ENCODE results near the gene NPL.
A peak's percentile ranks its signal among the peaks of the same experiment; 100 is the strongest.

Gene NPL, protein sequence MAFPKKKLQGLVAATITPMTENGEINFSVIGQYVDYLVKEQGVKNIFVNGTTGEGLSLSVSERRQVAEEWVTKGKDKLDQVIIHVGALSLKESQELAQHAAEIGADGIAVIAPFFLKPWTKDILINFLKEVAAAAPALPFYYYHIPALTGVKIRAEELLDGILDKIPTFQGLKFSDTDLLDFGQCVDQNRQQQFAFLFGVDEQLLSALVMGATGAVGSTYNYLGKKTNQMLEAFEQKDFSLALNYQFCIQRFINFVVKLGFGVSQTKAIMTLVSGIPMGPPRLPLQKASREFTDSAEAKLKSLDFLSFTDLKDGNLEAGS

DNA sequence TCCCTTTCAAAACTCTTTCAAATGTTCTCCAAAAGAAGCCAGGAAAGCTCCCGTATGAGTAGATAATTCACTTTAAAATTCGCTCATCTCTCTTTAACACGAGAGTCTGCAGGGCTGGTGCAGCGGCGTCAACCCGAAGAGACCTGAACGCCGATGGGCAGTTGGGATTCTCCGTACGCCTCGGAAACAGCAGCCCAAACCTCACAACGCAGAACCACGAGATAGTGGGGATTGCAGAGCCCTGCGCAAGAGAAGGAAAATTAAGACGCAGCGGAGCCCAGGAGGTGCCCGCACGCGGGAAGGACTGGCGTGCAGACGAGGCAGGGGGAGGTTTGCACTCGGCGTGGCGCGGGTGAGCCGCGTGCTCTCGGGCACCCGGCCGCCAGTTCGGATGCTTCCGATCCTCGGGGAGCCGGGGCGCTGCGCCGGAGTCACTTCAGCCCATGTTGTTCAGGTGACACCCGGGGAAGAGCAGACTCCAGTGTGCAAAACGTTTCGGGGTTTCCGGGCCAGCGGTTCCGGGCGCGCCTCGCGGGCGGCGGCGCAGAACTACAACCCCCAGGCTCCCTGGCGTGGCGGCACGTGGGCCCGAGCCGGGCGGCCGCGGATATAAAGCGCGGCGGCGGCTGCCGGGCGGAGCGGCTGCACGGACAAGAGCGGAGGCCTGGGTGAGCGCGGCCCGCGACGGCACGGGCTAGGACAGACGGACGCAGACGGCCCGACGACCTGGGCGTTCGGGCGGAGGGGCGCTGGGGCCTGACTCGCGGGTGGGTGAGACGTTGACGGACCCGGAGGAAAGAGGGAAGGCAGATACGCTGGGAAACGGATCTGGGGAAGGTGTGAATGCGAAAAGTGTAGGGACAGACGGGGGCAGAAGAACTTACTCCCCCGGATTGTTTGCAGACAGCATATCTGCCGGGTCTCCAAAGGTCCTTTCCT lies at the start of gene NPL:
Gene NPL (plus strand): TSS at position 636 of the 939 bp plus-strand sequence. CDS start 4,599 bp downstream, outside the sequence.
- peak; percentile 83 for DNase-seq (ENCODE audit: low spot score)

DNA sequence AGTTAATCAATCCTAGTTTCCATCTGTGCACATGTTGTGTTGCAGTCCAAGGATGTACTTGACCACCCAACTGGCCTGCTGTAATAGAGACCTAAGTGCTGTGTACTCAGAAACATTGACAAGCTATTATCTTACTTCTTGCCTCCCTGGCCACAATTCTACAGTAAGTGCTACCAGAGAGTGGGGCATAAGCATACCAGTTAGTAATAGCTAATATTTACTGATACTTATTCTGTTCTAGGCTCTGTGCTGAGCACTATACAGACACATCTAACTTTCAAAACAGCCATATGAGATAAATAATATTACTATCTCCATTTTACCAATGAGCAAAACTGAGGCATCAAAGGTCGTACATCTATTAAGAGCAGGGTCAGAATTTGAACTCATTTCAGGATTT lies 49.5 kb upstream of the NPL start:
- DNase-seq (ENCODE audit: low spot score), result no peak

DNA sequence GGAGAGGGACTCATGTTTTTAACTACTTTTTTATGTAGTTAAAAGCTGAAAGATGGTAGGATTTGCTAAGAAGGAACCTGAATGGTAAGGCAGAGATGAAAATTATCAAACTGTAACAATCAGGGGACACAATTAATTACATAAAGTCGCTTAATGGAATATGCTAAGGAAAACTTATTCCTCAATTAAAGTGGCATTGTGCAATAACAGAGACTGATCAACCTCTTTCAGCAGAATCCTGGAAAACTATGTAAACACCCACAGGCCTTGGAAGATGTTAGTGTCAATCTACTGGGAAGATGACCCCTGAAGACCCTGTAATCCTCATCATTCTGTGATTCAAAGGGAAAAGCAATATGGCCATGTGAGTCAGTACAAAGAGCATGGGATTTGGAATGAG lies 46.8 kb upstream of the NPL start:
- no peak for DNase-seq (ENCODE audit: low spot score)

DNA sequence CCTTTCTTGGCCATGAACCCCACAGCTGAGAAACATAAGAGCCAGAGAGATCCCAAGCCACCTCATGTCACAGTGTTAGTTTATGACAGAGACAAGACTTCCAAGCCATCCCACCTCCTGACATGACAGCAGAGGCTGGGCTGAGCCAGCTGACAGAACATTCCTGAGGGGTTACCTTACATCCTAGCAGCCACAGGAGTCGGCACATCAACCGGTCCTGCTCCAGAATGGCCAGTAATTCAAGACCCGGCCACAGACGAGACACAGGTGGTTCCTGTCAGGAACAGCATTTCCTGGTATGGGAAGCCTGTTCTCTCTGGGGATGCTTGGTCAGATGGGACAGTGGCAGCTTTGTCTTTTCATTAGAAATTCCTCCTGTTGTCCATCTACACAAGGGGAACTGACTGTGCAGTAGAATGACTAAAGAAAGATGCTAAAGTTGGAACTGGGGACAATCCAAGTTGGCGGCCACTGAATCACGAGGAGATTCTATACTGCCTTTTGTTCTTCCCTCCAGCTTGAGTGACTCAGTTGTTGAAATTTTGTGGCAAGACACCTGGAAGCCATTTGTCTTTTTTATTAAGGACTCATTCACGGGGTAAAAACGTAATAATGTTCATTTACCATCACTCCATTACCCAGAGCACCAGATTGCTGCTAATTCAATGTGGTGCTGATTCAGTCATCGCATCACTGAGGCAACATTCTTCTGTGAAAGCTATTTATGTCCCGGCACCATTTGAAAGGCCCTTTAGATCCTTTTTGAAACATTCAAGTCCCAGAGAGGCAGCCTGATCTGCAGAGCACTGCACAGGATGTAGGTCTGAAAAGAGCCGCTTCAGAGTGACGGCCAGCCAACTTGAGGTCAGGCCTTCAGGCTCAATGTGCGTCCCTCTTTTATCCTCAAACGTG lies 37.2 kb upstream of the NPL start:
- DNase-seq (ENCODE audit: low spot score), result no peak

DNA sequence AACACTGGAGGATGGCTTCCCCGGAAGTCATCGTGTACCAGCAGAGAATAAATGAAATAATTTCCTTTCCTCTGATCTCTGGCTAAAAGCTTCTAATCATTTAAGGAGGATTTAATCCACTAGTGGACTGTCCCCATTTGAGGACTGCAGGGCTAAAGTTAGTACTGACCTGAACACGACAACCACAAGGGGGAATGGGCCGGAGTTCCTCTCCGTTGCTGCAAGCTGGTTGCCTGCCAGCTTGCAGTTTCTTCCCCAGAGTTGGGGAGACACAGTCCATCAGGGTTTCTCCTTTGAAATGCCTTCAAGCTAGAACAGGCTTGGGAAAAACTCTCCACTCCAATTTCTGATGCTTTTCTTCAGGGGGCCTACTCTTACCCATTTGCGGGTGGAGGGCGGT lies 35.5 kb upstream of the NPL start:
- no peak for DNase-seq (ENCODE audit: low spot score)

DNA sequence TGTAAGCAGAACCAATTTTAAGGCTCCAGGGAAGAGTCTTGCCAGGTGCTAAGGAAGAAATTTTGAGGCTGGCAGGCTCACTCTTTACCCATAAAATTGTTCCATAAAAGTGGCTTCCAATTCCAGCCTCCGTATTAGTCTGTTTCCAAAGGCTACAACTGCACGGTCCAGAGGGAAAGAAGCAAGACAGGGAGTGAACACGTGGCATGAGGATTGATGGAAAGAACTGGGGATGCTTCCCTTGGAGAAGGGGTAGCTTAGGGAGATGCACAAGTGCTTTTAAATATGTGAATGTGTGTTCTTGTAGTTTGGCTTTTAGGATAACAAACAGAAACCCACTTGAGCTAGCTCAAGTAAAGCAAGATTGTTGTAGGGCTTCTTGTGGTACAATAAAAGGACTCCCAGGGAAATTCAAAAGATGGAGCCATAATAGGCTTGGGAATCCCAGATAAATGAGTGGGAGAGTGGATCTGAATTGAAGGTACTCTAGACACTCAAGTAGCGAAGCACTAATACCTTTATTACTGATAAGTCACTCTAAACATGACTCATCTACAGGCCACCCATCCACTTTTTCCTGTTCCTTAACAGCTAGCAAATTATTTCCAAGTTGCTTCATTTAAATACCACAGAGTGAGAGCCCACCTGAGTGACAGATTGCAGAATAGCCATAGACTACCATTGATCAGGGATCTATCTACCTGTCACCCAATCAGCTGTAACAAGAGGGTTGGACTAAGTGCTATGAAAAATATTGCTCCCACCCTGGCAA lies 34.8 kb upstream of the NPL start:
- DNase-seq (ENCODE audit: low spot score), result no peak

DNA sequence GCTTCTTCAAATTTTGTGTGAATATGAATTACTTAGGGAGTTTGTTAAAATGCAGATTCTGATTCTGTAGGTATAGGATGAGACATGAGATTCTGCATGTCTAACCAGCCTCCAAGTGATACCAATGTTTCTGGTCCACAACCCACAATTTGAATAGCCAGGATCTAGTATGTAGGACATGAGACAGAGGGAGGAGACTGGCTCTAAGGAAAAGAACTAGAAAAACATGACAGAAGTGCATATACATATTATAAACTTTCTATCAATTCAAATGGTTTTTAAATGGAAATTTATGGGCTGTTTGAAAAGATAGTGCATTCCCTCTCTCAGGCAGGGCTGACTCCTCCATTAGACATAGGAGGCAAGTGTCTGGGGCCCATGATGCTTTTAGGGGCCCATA lies 33.9 kb upstream of the NPL start:
- DNase-seq (ENCODE audit: low spot score), result no peak

DNA sequence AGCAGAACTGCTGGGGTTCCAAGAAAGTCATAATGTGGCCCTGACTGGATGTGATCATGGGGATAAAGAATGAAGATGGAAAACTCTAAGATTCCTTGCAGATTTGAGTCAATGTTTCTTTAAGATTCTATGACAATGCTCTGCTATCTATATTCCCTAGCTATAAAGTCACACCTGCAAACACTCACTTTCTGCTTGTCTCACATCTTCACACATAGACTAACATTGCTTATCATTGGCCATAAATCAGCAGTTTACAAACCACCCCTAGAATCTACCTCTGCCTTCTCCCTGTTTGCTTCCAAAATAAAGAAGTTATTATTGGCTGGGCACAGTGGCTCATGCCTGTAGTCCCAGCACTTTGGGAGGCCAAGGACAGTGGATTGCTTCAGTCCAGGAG lies 33.1 kb upstream of the NPL start:
- no peak for DNase-seq (ENCODE audit: low spot score)

DNA sequence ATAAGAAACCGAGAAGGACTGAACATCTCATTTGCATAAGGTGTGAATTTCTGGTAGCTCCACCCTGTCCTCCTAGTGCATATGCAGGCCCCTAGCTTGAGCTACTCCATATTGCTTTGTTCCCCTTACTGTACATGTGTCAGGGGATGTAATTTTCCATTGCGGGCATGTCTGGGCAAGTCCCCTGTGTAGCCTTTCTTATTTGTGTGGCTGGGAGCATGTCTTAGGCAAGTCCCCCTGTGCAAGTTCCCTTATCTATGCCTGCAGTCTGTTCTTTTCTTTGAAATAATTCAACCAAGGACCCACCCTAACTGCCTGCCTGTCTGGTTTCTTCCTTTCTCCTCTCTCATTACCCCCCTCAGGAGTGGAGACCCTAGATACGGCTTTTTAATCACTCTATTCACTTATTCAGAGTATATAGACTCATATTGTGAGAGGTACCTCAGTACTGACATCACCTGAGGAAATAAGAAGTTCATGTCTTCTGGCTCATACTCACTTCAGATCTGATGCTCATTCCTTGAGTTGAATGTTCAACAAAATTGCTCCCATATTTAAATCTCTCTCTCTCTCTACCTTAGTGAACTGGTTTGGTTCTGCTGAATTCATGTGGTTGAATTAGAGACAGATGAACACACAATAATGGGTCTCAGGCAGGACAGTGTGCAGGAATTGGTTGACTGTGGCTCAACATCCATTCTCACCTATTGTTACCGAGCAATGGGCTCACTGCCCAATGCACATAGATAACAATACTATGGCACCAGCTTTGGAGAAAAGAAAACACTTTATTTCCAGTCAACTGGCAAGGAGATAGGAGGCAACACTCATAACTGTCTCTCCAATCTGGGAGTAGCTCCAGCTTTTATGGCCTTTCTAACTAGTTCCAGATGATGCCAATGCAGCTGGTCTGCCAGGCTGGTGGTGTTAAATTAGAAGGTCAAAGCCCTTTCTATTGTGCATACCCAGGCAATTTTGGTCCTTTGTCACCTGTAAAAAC lies 27.9 kb upstream of the NPL start:
- no peak for DNase-seq (ENCODE audit: low spot score)

DNA sequence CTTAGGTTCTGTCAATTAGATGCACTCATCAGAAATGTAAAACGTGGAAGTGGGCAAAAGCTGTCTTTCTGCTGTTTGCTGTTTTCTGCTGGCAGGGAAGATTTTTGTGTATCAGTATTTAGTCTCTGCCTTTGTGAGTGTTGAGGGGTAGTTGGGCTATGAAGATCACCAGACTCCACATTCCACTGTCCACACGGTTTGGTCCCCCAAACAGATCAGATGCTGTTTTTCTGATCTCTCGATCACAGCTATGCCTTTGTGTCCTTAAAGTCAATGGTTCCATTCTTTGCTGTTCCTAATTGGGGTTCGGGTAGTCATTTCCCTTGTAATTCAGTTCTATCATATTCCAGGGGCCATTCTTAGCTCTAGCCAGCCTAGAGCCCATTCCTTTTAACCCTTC lies 27.0 kb upstream of the NPL start:
- no peak for DNase-seq (ENCODE audit: low spot score)

DNA sequence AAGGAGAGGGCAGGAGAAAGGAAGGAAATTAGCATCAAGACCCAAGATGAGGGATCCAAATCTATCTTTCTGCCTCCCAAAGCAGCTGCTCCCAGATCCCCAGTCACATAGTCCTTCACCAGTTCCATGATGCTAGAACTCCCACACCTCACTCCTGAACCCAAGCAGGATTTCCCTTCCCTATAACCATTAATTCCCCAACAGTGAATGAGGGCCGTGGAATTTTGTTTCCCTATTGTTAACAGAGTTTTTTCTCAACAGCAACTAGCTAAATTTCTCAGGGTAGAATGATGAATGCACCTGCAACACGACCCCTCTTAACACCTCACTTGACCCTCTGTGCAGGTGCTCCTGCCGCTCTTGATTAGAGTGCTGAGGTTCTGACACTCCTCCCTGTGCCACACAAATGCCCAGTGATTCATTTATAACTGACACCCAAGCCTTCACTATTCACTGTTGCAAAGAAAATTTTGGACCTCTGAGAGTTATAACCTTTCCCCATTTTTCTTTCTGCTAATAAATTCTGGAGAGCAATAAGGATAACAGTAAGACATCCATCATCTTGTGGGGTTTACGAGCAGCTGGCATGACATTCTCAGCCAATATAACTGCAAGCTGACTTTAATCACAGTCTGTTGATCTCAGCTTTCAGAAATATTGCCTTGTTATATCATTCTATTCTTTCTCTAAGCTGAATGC lies 25.4 kb upstream of the NPL start:
- no peak for DNase-seq (ENCODE audit: low spot score)

DNA sequence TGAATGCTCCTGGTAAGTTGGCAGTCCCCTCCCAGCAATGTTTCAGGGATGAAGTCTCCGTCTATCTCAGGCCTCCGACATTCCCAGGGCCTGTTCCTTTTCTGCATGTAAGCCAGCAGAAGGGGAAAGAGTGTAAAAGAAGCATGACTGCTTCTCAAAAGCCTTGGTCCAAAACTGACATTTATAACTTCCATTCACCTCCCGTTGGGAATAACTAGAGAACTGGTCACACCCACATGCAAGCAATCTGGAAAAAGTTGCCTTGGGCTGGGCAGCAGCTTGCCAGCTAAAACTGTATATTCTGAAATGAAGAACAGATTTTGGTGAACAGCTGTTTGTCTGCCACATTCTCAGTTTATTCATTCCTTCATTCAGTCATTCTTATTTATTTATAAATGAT lies 24.2 kb upstream of the NPL start:
- no peak for DNase-seq (ENCODE audit: low spot score)

DNA sequence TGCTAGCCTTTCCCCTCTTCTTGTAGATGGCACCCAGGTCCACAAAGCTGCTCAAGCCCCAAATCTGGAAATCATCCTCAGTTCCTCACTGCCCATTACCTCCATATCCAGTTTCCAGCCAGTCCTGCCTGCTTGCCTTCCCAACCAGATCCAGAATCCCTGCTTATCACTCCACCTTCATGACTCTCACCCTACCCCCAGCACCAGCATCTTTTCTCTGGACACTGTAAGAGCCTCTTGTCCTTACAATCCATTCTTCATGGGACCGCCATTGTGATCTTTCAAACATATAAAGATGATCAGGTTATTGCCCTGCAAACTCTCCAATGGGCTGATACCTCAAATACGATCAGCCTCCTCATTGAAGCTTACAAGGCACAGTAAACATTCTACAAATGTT lies 23.5 kb upstream of the NPL start:
- no peak for DNase-seq (ENCODE audit: low spot score)

DNA sequence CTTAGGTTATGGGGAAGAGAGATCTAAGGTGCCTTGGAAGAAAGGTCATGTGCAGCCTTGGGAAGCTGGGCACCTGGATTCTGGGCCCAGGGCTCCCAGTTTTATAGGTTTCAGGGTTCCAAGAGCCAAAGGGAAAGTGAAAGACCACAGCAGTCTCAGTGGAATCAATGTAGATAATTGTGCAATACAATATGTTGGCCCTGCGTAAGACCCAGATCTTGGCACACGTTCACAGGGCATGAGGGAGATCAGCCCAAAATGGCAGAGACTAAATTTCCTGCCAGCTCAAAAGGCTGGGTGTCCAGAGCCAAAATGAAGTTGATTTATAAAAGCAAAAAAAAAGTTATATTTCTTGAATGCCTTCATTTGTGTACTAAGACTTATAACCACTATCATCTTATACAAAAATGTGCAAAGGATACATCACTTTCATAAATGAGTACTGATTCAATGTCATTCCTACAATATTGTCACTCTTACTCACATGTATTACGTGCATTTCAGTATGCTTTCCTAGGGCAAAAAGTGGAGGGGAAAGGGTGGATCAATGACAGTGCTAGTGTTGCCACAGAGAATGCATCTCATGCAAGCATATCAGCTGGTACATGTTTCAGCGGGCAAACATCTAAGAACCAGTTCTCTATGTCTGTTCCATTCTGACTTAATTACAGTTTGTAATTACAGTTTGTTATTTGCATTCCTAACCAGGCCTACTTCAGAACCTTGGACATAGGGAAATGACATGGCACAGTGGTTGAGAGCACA lies 22.5 kb upstream of the NPL start:
- DNase-seq (ENCODE audit: low spot score), result no peak

DNA sequence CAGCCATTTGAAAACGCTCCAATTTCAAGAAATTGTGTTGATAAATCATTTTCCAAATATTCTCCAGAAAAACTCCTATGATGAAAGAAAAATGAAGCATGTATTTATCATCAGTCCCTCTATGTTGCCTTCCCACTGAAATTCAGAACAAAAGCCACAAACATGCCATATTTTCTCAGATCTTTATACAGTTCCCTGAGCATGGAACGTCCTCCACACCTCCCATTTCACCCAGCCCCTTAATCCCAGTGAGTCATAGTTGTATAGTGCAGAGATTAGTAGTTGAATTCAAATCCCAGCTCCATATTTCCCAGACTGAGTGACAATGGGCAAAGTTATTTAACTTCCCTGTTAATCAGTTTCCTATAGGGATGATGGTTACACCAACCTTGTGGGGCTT lies 20.6 kb upstream of the NPL start:
- no peak for DNase-seq (ENCODE audit: low spot score)

DNA sequence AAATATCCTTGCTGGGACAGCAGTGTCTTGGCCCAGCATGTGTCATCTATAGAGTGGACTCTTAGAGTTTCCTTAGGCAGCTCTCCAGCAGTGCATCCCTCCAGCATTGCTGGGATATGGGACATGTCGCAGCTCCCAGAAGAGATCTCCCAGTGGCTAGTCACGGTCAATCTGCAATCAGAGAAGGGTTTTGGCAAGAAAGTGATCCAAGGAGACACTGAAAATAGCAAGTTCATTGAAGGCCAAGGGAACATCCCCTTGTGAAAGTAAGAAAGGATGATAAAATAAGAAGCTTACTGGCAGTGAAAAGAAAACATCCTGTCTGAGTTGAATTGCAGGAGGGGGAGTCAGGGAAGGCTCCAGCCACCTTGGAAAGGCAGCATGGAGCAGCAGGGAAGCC lies 19.3 kb upstream of the NPL start:
- no peak for DNase-seq (ENCODE audit: low spot score)

DNA sequence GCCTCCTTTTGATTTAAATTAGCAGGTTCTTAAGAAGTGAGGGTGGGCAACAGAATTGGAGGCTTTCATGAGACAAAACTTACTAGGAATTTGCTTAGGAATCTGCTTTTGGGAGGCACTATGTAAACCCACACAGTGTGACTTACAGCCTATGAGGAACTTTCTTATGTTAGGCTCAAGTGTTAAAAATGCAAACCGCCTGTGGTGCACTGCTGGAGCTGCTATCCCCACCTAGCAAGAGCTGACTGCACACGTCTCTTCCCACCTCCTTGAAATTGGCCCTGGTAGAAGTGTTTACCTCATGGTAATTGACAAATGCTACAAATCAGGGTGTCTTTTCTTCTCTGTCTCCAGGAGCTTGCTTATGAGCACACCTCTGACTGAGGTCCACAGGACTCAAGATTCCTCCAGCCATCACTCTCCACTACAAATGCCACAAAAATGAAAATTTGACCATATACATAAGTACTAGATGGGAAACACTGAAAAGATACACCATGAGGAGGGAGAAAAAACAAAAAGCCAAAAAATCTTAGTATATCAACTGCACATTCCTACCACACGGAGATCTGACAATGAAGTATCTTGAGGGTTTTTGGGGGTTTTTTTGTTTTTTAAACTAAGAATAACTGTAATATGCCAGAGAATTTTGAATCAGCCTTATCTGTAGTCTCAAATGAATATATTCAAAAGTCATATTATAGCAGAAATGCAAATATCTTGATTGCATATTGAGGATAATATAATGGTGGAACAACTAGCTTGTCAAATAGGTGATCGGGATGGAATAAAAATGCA lies 18.2 kb upstream of the NPL start:
- DNase-seq (ENCODE audit: low spot score), result no peak

DNA sequence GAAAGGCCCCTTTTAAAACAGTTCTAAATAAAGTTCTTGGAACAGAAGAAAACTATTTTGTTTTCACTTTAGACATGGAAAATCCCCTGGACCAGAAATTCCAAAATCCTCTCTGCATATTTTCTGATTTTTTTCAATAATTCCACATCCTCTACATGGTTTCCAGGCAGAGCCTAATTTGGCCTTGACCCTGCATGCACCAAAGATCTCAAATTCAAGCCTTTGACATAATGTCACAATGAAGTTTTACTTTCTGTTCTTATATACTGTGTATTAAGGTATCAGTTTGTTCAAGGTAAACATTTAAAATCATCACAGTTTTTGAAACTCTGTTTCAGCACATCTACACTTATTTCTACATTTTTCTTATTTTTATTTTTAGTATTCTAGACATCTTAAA lies 12.2 kb upstream of the NPL start:
- DNase-seq (ENCODE audit: low spot score), result no peak
